HG02642 (cell line): ENCODE results near the gene NAXD.

Source experiments
- ATAC-seq: cut with Tn5 transposase; IDR thresholded peaks from one replicate; pipeline ENCODE4 v1.9.1; 2021; ENCODE audit warnings: mild to moderate bottlenecking; ENCODE audit not compliant: unreplicated experiment, poor library complexity

The NAXD gene

DNA sequence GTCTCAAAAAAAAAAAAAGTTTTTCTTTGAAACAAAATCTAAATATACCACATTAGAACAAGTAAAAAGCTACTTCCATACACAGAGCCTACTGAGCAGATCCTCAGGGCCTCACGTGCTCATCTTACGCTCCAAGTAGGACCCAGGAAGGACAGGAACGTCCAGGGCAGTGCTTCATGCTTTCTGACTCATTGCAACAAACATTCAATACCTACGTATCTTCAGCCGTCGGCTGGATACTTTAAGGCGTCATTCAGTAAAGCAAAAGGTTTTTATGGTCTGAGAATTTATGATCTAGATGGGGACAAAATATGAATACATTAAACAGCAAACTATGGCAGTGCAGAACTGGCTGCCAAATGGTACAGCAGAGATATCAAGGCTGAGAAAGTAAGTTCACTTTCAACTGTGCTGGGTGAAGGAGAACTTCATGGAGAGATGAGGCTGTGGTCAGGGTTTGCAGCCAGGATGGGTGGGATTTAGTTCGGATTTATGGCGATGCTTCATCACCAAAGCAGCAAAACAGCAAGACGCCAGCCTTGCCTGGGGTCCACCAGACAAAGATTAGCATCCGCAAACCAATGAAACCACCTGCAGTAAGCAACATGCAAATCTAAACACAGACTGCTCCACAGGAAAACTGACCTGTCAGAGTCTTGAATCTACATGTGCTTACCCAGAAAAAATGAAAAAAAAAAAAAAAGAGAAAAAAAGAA, 70.1 kb downstream of the NAXD start:
- ATAC-seq, result no peak

DNA sequence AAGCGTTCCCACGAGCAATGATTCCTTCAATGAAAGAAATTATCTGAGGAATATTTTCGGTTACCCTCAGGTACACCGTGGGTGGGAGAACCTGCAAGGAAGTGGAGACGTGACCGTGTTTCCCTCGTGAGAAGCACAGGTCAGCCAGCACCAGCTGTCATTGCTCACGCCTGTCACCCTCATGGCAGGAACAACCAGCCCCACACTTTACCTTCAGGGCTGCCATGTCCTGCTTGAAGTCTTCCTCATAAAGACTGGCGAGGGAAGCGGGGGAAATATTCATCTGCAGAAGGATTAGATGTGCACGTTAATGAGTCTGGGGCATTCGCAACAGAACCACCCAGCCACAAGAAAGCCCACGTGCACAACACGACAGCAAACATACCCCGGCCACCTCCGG, 72.4 kb downstream of the NAXD start:
- ATAC-seq, result no peak

GRCh38 chr13:110689041-110689440, 73.7 kb downstream of the NAXD start:
- ATAC-seq, result no peak
